K562 (cell line): Measurements from ENCODE around the gene PUSL1. TPM values are rescaled to one million over a fixed set of nuclear protein-coding genes. Genes with fewer than 3 reads are reported as not detected.

Source experiments
- ATF1 ChIP-seq, 2 experiments: fragments of 450-650 bp in 1 of 2; IDR thresholded peaks; 2 replicates each; pipeline ENCODE4 v1.6.1; 2016; ENCODE audit warnings: missing compliant biosample characterization in 1 of 2, missing genetic modification characterization in 1 of 2
- BRD4 ChIP-seq: fragments of 200-600 bp; sonication (generic); IDR thresholded peaks from 2 replicates; pipeline ENCODE4 v1.6.1; 2017; ENCODE audit warnings: inconsistent platforms
- CEBPB ChIP-seq: fragments of 450-650 bp; IDR thresholded peaks from 2 replicates; pipeline ENCODE4 v1.6.1; 2016; ENCODE audit warnings: missing genetic modification characterization, missing compliant biosample characterization
- CHD2 ChIP-seq: IDR thresholded peaks from 2 replicates; pipeline ENCODE4 v1.6.1; 2011; ENCODE audit warnings: low read depth, low read length
- CXXC5 ChIP-seq: fragments of 250-450 bp; sonication (Bioruptor Pico); IDR thresholded peaks from 2 replicates; pipeline ENCODE4 v1.8.0; 2022; ENCODE audit warnings: inconsistent platforms, mild to moderate bottlenecking, moderate library complexity
- ELF4 ChIP-seq: fragments of 450-650 bp; formaldehyde crosslinking; IDR thresholded peaks from 2 replicates; pipeline ENCODE4 v1.4.0; 2022; ENCODE audit warnings: missing genetic modification characterization
- ESRRA ChIP-seq: fragments of 450-650 bp; IDR thresholded peaks from 2 replicates; pipeline ENCODE4 v1.6.1; 2014; ENCODE audit warnings: low read depth, mild to moderate bottlenecking, moderate library complexity, borderline replicate concordance
- KLF13 ChIP-seq: fragments of 450-650 bp; IDR thresholded peaks from 2 replicates; pipeline ENCODE4 v1.6.1; 2016; ENCODE audit warnings: missing genetic modification characterization, low read depth, mild to moderate bottlenecking, missing compliant biosample characterization, moderate library complexity, borderline replicate concordance
- NBN ChIP-seq: fragments of 450-650 bp; IDR thresholded peaks from 2 replicates; pipeline ENCODE4 v1.6.1; 2016; ENCODE audit warnings: low read depth, mild to moderate bottlenecking
- NR3C1 ChIP-seq: sonication (generic); formaldehyde crosslinking; IDR thresholded peaks from 2 replicates; pipeline ENCODE4 v1.8.1; 2022; ENCODE audit warnings: missing genetic modification reagents
- RB1 ChIP-seq: fragments of 450-650 bp; IDR thresholded peaks from 2 replicates; pipeline ENCODE4 v1.6.1; 2017; ENCODE audit warnings: low read depth, mild to moderate bottlenecking
- SUPT5H ChIP-seq: fragments of 450-650 bp; IDR thresholded peaks from 2 replicates; pipeline ENCODE4 v1.6.1; 2016
- TEAD1 ChIP-seq, 2 experiments: fragments of 450-650 bp in 1 of 2; sonication (generic) in 1 of 2; formaldehyde crosslinking; IDR thresholded peaks; 2 replicates each; pipeline versions ENCODE4 v1.4.0 to v1.8.0; 2020 to 2022; ENCODE audit warnings: mild to moderate bottlenecking in 2 of 2, missing genetic modification reagents in 1 of 2
- TRIM24 ChIP-seq, 2 experiments: fragments of 450-650 bp; IDR thresholded peaks; 2 replicates each; pipeline ENCODE4 v1.6.1; 2016
- U2AF1 ChIP-seq: fragments of 200-400 bp; formaldehyde crosslinking; optimal IDR thresholded peaks from 2 replicates; pipeline ENCODE3; 2017; ENCODE audit warnings: mild to moderate bottlenecking, low read depth, low read length, moderate library complexity
- ZFP1 ChIP-seq: fragments of 450-650 bp; formaldehyde crosslinking; IDR thresholded peaks from 2 replicates; pipeline ENCODE4 v1.4.0; 2020; ENCODE audit warnings: mild to moderate bottlenecking, mixed read lengths
- polyA plus RNA-seq, 8 experiments: library from polyadenylated mRNA; depleted of rRNA in 4 of 8; stranded (reverse) in 5 of 8; unstranded in 3 of 8; fragments of >200 nt; fragmentation: Nextera tagmentation in 2 of 8; fragmentation: Illumina TruSeq in 1 of 8; extraction: Ambion mirVana in 2 of 8; extraction: Trizol in 1 of 8; gene quantifications; 2 replicates each; pipeline versions ENCODE4 v1.2.1 to v1.2.3, GENCODE V29; 2011 to 2014; ENCODE audit warnings: inconsistent platforms in 1 of 8, missing spikeins in 1 of 8
- total RNA-seq, 7 experiments: library from RNA; depleted of rRNA in 6 of 7; stranded (reverse); fragments of >200 nt in 6 of 7; fragmentation: Illumina TruSeq in 2 of 7; extraction: Trizol in 2 of 7; gene quantifications; 2 replicates each; pipeline versions ENCODE4 v1.2.1 to v1.2.3, GENCODE V29; 2011 to 2021; ENCODE audit warnings: low replicate concordance in 1 of 7
- TF ChIP-seq, protein P1 (sequence below): sonication (generic); formaldehyde crosslinking; IDR thresholded peaks from 2 replicates; pipeline ENCODE4 v1.8.1; 2023; ENCODE audit warnings: missing genetic modification reagents, mild to moderate bottlenecking, borderline replicate concordance
- TF ChIP-seq, protein P2 (sequence below), 2 experiments: fragments of 250-450 bp in 1 of 2; fragments of 450-650 bp in 1 of 2; sonication (Bioruptor Pico) in 1 of 2; IDR thresholded peaks; 2 replicates each; pipeline versions ENCODE4 v1.6.1 to v1.8.0; 2016 to 2021; ENCODE audit warnings: mild to moderate bottlenecking in 2 of 2, moderate library complexity in 2 of 2, missing compliant biosample characterization in 1 of 2, missing genetic modification characterization in 1 of 2
- TF ChIP-seq, protein P3 (sequence below): sonication (generic); formaldehyde crosslinking; IDR thresholded peaks from 2 replicates; pipeline ENCODE4 v1.8.1; 2022; ENCODE audit warnings: missing genetic modification reagents
- TF ChIP-seq, protein P4 (sequence below): sonication (generic); formaldehyde crosslinking; IDR thresholded peaks from 2 replicates; pipeline ENCODE4 v1.8.1; 2023; ENCODE audit warnings: mild to moderate bottlenecking, missing genetic modification reagents, moderate library complexity

Gene PUSL1
- total and polyA plus RNA-seq, 9 of the 15 experiments (the other 6 are each of a cell fraction or from before 2014, with no cell fraction given), result 0.62 to 86.9 (median 13.6) TPM

DNA sequence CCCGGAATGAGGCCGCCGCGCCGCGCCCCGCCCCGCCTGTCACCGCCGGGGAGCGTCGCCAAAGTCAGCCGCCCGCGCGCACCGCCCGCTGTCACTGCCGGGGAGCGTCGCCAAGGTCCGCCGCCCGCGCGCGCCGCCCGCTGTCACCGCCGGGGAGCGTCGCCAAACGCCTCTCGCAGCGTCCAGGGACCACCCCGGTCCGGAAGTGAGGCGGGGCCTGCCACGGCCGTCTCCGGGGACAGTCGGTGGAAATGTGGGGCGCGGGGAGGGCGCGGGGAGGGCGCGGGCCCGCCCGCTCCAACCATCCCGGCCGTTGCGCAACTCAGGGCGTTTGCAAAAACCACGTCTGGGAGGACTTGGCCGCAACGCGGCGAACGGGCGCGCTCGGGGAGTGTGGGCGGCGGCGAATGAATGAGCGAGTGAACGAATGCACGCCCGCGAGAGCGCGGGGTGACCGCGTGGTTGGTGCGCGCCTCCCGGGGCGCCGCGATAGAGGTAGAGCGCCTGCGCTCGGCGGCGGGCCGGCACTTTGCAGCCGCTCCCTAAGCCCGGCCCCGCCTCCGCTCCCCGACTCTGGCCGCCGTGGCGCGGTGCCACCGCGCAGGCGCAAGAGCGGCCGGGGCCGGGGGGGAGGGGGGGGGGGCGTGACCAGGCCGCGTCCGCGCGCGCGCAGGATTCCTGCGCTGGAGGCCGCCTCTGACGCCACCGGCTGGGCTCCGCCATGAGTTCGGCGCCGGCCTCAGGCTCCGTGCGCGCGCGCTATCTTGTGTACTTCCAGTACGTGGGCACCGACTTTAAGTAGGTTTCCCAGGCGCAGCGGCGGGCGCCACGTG, at the start of gene PUSL1, which contains the start of gene ACAP3 (continued):
- TF ChIP-seq, protein P1, sequence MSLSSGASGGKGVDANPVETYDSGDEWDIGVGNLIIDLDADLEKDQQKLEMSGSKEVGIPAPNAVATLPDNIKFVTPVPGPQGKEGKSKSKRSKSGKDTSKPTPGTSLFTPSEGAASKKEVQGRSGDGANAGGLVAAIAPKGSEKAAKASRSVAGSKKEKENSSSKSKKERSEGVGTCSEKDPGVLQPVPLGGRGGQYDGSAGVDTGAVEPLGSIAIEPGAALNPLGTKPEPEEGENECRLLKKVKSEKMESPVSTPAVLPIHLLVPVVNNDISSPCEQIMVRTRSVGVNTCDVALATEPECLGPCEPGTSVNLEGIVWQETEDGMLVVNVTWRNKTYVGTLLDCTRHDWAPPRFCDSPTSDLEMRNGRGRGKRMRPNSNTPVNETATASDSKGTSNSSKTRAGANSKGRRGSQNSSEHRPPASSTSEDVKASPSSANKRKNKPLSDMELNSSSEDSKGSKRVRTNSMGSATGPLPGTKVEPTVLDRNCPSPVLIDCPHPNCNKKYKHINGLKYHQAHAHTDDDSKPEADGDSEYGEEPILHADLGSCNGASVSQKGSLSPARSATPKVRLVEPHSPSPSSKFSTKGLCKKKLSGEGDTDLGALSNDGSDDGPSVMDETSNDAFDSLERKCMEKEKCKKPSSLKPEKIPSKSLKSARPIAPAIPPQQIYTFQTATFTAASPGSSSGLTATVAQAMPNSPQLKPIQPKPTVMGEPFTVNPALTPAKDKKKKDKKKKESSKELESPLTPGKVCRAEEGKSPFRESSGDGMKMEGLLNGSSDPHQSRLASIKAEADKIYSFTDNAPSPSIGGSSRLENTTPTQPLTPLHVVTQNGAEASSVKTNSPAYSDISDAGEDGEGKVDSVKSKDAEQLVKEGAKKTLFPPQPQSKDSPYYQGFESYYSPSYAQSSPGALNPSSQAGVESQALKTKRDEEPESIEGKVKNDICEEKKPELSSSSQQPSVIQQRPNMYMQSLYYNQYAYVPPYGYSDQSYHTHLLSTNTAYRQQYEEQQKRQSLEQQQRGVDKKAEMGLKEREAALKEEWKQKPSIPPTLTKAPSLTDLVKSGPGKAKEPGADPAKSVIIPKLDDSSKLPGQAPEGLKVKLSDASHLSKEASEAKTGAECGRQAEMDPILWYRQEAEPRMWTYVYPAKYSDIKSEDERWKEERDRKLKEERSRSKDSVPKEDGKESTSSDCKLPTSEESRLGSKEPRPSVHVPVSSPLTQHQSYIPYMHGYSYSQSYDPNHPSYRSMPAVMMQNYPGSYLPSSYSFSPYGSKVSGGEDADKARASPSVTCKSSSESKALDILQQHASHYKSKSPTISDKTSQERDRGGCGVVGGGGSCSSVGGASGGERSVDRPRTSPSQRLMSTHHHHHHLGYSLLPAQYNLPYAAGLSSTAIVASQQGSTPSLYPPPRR (CRISPR knock-in tag), result no peak
- TF ChIP-seq, protein P2, sequence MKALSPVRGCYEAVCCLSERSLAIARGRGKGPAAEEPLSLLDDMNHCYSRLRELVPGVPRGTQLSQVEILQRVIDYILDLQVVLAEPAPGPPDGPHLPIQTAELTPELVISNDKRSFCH (CRISPR knock-in tag; IDR thresholded peaks at IDR 0.05), result no peak
- TF ChIP-seq, protein P2 (tag; IDR thresholded peaks at IDR 0.05), result peak; percentile 63; the same call in 1 of the 2 replicates
- TF ChIP-seq NBN, result peak; percentile 56; the same call in 1 of the 2 replicates
- TF ChIP-seq BRD4, result 0 out of 2 replicates have a peak, but pooled peaks have one; percentile 31
- no peak for TF ChIP-seq ELF4 (CRISPR knock-in tag)
- peak; percentile 52; the same call in 1 of the 2 replicates for TF ChIP-seq NR3C1 (CRISPR knock-in tag)
- peak; percentile 85 for TF ChIP-seq CHD2
- peak in 1 of 2 experiments; percentile 42; a peak in 1 of 4 replicates for TF ChIP-seq TRIM24 (IDR thresholded peaks at IDR 0.05)
- TF ChIP-seq RB1, result peak; percentile 96
- peak; percentile 100 for TF ChIP-seq CEBPB (tag)
- TF ChIP-seq CXXC5 (CRISPR knock-in tag), result peak; percentile 90
- TF ChIP-seq ATF1 (CRISPR knock-in tag; IDR thresholded peaks at IDR 0.05), result peak; percentile 53
- peak; percentile 91 for TF ChIP-seq ATF1 (tag; IDR thresholded peaks at IDR 0.05)
- TF ChIP-seq TEAD1 (CRISPR knock-in tag; IDR thresholded peaks at IDR 0.05), result peak in 1 of 2 experiments; percentile 28; a peak in 1 of 4 replicates
- TF ChIP-seq, protein P3, sequence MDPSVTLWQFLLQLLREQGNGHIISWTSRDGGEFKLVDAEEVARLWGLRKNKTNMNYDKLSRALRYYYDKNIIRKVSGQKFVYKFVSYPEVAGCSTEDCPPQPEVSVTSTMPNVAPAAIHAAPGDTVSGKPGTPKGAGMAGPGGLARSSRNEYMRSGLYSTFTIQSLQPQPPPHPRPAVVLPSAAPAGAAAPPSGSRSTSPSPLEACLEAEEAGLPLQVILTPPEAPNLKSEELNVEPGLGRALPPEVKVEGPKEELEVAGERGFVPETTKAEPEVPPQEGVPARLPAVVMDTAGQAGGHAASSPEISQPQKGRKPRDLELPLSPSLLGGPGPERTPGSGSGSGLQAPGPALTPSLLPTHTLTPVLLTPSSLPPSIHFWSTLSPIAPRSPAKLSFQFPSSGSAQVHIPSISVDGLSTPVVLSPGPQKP (CRISPR knock-in tag), result peak; percentile 94
- peak; percentile 30; the same call in 1 of the 2 replicates for TF ChIP-seq SUPT5H
- TF ChIP-seq, protein P4, sequence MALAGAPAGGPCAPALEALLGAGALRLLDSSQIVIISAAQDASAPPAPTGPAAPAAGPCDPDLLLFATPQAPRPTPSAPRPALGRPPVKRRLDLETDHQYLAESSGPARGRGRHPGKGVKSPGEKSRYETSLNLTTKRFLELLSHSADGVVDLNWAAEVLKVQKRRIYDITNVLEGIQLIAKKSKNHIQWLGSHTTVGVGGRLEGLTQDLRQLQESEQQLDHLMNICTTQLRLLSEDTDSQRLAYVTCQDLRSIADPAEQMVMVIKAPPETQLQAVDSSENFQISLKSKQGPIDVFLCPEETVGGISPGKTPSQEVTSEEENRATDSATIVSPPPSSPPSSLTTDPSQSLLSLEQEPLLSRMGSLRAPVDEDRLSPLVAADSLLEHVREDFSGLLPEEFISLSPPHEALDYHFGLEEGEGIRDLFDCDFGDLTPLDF (CRISPR knock-in tag), result peak; percentile 93
- peak; percentile 38; the same call in 1 of the 2 replicates for TF ChIP-seq KLF13 (tag)
- 0 out of 2 replicates have a peak, but pooled peaks have one; percentile 58 for TF ChIP-seq ESRRA
- no peak for TF ChIP-seq ZFP1
- TF ChIP-seq U2AF1, result peak; percentile 98
